AG09309 (cell line): ENCODE measurements around the gene MAN1C1.

Experiments used
- DNase-seq: peaks from one replicate; pipeline ENCODE4 v3.0.0-alpha.2; 2010; ENCODE audit warnings: low read depth
- H3K4me3 ChIP-seq: 2 replicates; pipeline ENCODE4 v1.5.1; 2011; ENCODE audit warnings: mild to moderate bottlenecking, low read depth, low read length, moderate library complexity; ENCODE audit not compliant: control insufficient read depth
- TF ChIP-seq, protein P1 (sequence below): IDR thresholded peaks from 2 replicates; pipeline ENCODE4 v1.5.1; 2011; ENCODE audit warnings: mild to moderate bottlenecking, low read depth, low read length, inconsistent platforms; ENCODE audit not compliant: insufficient read depth, control insufficient read depth; ENCODE audit errors: missing control alignments

The MAN1C1 gene

DNA sequence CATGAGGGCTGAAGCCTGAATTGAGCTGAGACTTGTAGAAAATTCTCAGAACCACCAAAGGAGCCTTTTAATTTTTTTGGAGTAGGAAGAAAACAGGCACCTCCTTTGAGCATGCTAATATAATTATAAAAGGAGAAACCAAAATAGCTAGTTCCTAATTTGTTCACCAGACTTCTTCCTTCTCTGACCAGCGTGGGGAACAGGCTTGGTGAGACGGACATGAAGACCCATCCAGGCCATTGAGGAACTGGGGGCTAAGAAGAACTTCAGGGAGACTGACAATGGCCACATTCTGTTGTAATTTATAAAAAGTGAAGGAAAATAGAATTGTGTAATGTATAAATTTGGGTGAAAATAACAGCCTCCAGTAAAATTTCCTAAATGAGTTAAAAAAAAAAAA is 62.6 kb downstream of the MAN1C1 start:
- DNase-seq, result no peak
- TF ChIP-seq, protein P1, sequence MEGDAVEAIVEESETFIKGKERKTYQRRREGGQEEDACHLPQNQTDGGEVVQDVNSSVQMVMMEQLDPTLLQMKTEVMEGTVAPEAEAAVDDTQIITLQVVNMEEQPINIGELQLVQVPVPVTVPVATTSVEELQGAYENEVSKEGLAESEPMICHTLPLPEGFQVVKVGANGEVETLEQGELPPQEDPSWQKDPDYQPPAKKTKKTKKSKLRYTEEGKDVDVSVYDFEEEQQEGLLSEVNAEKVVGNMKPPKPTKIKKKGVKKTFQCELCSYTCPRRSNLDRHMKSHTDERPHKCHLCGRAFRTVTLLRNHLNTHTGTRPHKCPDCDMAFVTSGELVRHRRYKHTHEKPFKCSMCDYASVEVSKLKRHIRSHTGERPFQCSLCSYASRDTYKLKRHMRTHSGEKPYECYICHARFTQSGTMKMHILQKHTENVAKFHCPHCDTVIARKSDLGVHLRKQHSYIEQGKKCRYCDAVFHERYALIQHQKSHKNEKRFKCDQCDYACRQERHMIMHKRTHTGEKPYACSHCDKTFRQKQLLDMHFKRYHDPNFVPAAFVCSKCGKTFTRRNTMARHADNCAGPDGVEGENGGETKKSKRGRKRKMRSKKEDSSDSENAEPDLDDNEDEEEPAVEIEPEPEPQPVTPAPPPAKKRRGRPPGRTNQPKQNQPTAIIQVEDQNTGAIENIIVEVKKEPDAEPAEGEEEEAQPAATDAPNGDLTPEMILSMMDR, result no peak
- H3K4me3 ChIP-seq, result no peak overlapping the region

DNA sequence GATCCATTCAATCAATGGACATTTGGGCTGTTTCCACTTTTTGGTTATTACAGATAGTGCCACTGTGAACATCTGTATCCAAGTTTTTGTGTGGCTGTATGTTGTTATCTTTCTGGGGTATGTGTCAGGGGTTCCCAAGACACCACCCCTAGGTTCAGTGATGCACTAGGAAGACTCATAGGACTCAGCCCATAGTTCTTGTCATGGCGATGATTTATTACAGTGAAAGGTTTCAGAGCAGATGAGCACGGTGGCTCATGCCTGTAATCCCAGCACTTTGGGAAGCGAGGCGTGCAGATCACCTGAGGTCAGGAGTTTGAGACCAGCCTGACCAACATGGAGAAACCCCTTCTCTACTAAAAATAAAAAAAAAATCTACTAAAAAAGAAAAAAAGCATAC is 64.1 kb downstream of the MAN1C1 start:
- H3K4me3 ChIP-seq, result no peak overlapping the region
- TF ChIP-seq, protein P1, result no peak
- no peak for DNase-seq

DNA sequence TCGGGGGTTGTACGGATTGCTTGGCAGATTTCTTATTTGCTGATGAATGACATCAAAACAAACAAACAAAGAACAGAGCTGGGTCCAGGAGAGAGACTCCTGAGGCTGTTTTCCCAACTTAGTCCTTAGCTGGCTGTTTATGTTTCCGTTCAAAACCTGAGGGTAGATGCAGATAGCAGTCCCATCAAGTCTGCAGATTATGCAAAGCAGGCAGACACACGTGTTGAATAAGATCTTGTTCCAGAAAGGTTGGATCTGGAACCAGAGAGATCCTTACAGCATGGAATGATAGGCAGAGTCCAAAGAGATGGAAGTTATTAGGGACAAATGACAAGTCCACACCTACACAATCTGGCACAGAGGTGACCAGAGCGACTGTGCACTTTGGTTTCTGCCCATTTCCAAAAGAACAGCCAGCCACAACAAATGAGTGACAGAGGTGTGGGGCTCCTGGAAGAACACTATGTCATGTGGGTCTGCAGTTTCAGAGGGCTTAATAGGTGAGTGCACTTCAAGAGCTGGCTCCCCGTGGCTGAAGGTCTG is 65.5 kb downstream of the MAN1C1 start:
- TF ChIP-seq, protein P1, result no peak
- no peak for DNase-seq
- no peak overlapping the region for H3K4me3 ChIP-seq

DNA sequence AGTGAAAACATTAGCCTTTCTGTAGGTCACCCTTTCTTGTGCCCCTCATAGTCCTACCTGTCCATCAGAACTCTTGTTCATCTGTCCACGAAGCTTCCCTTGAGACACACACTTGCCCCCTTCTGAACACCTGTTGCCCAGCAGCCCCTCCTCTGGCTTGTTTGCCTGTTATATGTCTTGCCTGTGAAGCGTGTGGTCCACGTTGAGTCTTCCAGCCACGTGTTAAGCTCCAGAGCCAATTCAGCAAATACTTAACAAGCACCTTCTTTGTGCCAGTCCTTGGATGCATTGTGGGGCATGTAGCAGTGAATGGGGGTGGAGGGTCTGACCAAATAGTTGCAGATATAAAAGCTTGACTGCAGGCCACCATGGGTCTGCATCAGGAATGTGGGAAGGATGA is 66.6 kb downstream of the MAN1C1 start:
- no peak overlapping the region for H3K4me3 ChIP-seq
- no peak for DNase-seq
- TF ChIP-seq, protein P1, result no peak

DNA sequence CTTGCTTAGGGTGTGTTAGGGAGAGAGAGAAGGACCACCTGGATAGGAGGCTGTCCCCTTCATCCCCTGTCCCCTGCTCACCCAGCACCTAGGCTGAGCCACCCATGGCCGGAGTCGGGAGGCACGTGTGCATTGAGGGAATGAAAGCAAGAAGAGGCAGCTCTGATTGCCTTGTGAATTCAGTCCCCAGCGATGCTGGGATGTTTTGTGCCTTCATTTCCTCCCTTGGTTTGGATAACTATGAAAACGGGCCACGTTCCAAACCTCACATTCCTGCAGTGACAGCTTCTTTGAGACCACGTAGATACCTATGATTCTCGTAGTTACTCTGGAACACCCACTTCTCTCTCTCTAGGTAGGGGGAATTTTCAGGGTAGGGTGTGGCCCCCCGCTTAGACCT is 67.1 kb downstream of the MAN1C1 start:
- H3K4me3 ChIP-seq, result no peak overlapping the region
- DNase-seq, result no peak
- TF ChIP-seq, protein P1, result no peak

DNA sequence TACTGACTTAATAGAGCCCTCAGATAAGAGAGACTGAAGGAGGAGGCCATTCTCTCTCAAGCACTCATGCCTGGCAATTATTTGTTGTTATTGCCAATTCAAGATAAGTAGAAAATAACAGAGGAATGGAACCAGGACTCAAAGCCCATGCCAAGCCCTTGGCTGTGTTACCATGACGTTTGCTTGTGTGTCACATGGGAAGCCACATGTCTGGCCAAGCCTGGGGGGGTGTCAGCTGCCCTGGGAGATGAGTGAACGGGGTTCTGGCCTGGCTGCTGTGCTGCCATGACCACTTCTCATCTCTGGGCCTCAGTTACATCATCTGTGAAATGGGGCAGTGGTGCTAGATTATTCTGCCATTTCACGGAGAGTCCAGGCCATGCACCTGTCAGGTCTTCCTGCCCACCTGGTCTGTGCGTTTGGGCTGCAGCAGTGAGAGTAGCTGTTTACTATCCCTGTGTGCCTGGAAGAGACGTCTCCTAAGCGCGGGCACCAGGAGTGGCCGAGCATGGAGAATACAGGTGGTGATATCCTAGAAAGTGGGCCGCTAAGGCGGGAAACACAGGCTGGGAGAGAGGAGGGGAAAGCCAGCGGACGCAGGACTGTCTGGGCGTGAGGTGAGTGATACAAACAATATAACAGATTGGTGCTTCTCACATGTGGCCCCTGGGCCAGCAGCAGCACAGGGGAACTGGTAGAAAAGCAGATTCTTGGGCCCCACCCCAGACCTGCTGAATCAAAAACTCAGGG is 67.8 kb downstream of the MAN1C1 start:
- TF ChIP-seq, protein P1, result no peak
- H3K4me3 ChIP-seq, result no peak overlapping the region
- DNase-seq, result no peak
